SW 1271 (cell line): ENCODE measurements around the gene MOB4.

Experiments
- DNase-seq, 2 experiments: peaks; one replicate each; lab custom pipeline; 2025; lab: John Stamatoyannopoulos, UW

The MOB4 gene

GRCh38 chr2:197591339-197592072 lies 75.6 kb downstream of the MOB4 start:
- no peak for DNase-seq

- no peak for DNase-seq
Measured at GRCh38 chr2:197596766-197597165, 80.9 kb downstream of the MOB4 start.

- no peak for DNase-seq
Measured at GRCh38 chr2:197597166-197597565, 81.3 kb downstream of the MOB4 start.

- DNase-seq = no peak
Measured at GRCh38 chr2:197598450-197598849, 82.6 kb downstream of the MOB4 start.

GRCh38 chr2:197599285-197599965 lies 83.6 kb downstream of the MOB4 start:
- peak; percentile 23 to 29 for DNase-seq

- no peak for DNase-seq
Measured at GRCh38 chr2:197600306-197600705, 84.4 kb downstream of the MOB4 start.

GRCh38 chr2:197601726-197602125 lies 85.9 kb downstream of the MOB4 start:
- no peak for DNase-seq
